GM12878 (cell line): ENCODE measurements around the gene CHMP1B. TPM values are rescaled to one million over a fixed set of nuclear protein-coding genes. Genes with fewer than 3 reads are reported as not detected.

ENCODE experiments used
- ATAC-seq: fragments of 200-7000 bp; cut with Tn5 transposase; 3 replicates; pipeline ENCODE4 v1.9.1; 2020; ENCODE audit warnings: mild to moderate bottlenecking, moderate library complexity
- BruUV-seq: library from RNA; stranded (reverse); fragments of 400-500 nt; replicated peaks from 2 replicates; lab custom pipeline; 2021; lab: Mats Ljungman, UMichigan
- CTCF ChIA-PET: fragments of 300-600 bp; sonication (Branson Sonifier 250); formaldehyde crosslinking; extraction: SDS; loops from one replicate; lab custom pipeline; 2021; ENCODE audit warnings: inconsistent platforms; lab: Yijun Ruan, JAX
- POLR2A ChIA-PET: fragments of 350-600 bp; formaldehyde crosslinking; extraction: SDS; loops from one replicate; lab custom pipeline; 2021; ENCODE audit warnings: inconsistent platforms; lab: Charles Lee
- RAD21 ChIA-PET: fragments of 300-600 bp; sonication (Branson Sonifier 250); formaldehyde crosslinking; loops from one replicate; lab custom pipeline; 2023; ENCODE audit warnings: antibody characterized with exemption; ENCODE audit not compliant: unreplicated experiment; lab: Charles Lee
- SMC1A ChIA-PET: fragments of 300-600 bp; sonication (Branson Sonifier 250); formaldehyde crosslinking; loops from one replicate; lab custom pipeline; 2023; ENCODE audit not compliant: unreplicated experiment, uncharacterized antibody; lab: Charles Lee
- DNase-seq: peaks from one replicate; pipeline ENCODE4 v3.0.0-alpha.2; 2011; ENCODE audit warnings: low read depth, low spot score
- FAIRE-seq: peaks from 3 replicates; lab custom pipeline; 2011; peaks lifted over from hg19 to GRCh38; lab: Jason Lieb, UNC
- H2AFZ ChIP-seq: 2 replicates; pipeline ENCODE4 v1.6.0; 2011; ENCODE audit warnings: low read depth, low read length, control low read depth; ENCODE audit not compliant: control insufficient read depth
- H3K27ac ChIP-seq: 2 replicates; pipeline ENCODE4 v1.5.1; 2011; ENCODE audit warnings: control low read depth; ENCODE audit not compliant: control insufficient read depth, insufficient read depth
- H3K27me3 ChIP-seq, 2 experiments: replicated peaks in 1 of 2; 2 replicates each; pipeline versions ENCODE4 v1.6.0 to v1.6.1; 2011; ENCODE audit warnings: low read length in 1 of 2; ENCODE audit not compliant: control insufficient read depth in 2 of 2, insufficient read depth in 2 of 2
- H3K36me3 ChIP-seq, 2 experiments: 2 replicates each; pipeline ENCODE4 v1.5.1; 2011; ENCODE audit warnings: low read length in 1 of 2; ENCODE audit not compliant: control insufficient read depth in 2 of 2, insufficient read depth in 2 of 2
- H3K4me1 ChIP-seq: 2 replicates; pipeline ENCODE4 v1.6.1; 2011; ENCODE audit warnings: mild to moderate bottlenecking, low read length, moderate library complexity, mixed read lengths; ENCODE audit not compliant: control insufficient read depth, insufficient read depth
- H3K4me2 ChIP-seq: 2 replicates; pipeline ENCODE4 v1.6.0; 2011; ENCODE audit warnings: control low read depth; ENCODE audit not compliant: control insufficient read depth, insufficient read depth
- H3K4me3 ChIP-seq: fragments of 200-600 bp; sonication (generic); 2 replicates; pipeline ENCODE4 v1.5.1; 2016
- H3K79me2 ChIP-seq: 2 replicates; pipeline ENCODE4 v1.6.0; 2011; ENCODE audit warnings: low read length; ENCODE audit not compliant: control insufficient read depth, insufficient read depth
- H3K9ac ChIP-seq: 2 replicates; pipeline ENCODE4 v1.8.0; 2011; ENCODE audit warnings: low read length, control low read depth, mixed read lengths; ENCODE audit not compliant: control insufficient read depth, insufficient read depth
- H3K9me3 ChIP-seq: replicated peaks from 3 replicates; pipeline ENCODE4 v1.5.1; 2011; ENCODE audit warnings: mild to moderate bottlenecking, low read length; ENCODE audit not compliant: control insufficient read depth, insufficient read depth
- H4K20me1 ChIP-seq: 2 replicates; pipeline ENCODE4 v1.6.0; 2011; ENCODE audit not compliant: control insufficient read depth, insufficient read depth
- BACH1 ChIP-seq: fragments of 450-650 bp; IDR thresholded peaks from 2 replicates; pipeline ENCODE4 v1.6.1; 2017; ENCODE audit warnings: mild to moderate bottlenecking, borderline replicate concordance
- CBFB ChIP-seq: IDR thresholded peaks from 2 replicates; pipeline ENCODE4 v1.6.1; 2016; ENCODE audit warnings: antibody characterized with exemption, low read depth
- CBX3 ChIP-seq: fragments of 200-600 bp; sonication (generic); IDR thresholded peaks from 2 replicates; pipeline ENCODE4 v1.6.1; 2016; ENCODE audit warnings: low read depth, borderline replicate concordance
- CEBPB ChIP-seq, 2 experiments: fragments of 150-350 bp in 1 of 2; IDR thresholded peaks; 2 replicates each; pipeline ENCODE4 v1.6.1; 2012 to 2014; ENCODE audit warnings: low read depth in 2 of 2, low read length in 2 of 2, borderline replicate concordance in 1 of 2, inconsistent platforms in 1 of 2
- CREM ChIP-seq: IDR thresholded peaks from 2 replicates; pipeline ENCODE4 v1.6.1; 2014; ENCODE audit warnings: antibody characterized with exemption, low read depth
- FOXK2 ChIP-seq: fragments of 450-650 bp; IDR thresholded peaks from 2 replicates; pipeline ENCODE4 v1.6.1; 2017; ENCODE audit warnings: mild to moderate bottlenecking, moderate library complexity
- HDAC6 ChIP-seq: fragments of 200-600 bp; sonication (generic); IDR thresholded peaks from one replicate; pipeline ENCODE4 v1.8.0; 2017; ENCODE audit warnings: antibody characterized with exemption; ENCODE audit not compliant: unreplicated experiment
- PRDM15 ChIP-seq: fragments of 450-650 bp; formaldehyde crosslinking; IDR thresholded peaks from 2 replicates; pipeline ENCODE4 v1.4.0; 2020; ENCODE audit warnings: mild to moderate bottlenecking, moderate library complexity
- RB1 ChIP-seq: fragments of 450-650 bp; formaldehyde crosslinking; IDR thresholded peaks from 2 replicates; pipeline ENCODE4 v1.6.1; 2017; ENCODE audit warnings: mild to moderate bottlenecking, borderline replicate concordance
- RBBP5 ChIP-seq: fragments of 200-600 bp; sonication (generic); conservative IDR thresholded peaks from 2 replicates; pipeline ENCODE4 v1.6.1; 2016
- RCOR1 ChIP-seq: conservative IDR thresholded peaks from 2 replicates; pipeline ENCODE4 v1.6.1; 2012; ENCODE audit warnings: low read depth, low read length, improper control_type of control experiment
- RFX5 ChIP-seq: IDR thresholded peaks from 2 replicates; pipeline ENCODE4 v1.6.1; 2011; ENCODE audit warnings: low read depth, low read length, improper control_type of control experiment
- SREBF2 ChIP-seq: IDR thresholded peaks from 2 replicates; pipeline ENCODE4 v1.6.1; 2012; ENCODE audit warnings: mild to moderate bottlenecking, low read length
- TBL1XR1 ChIP-seq: IDR thresholded peaks from 2 replicates; pipeline ENCODE4 v1.6.1; 2012; ENCODE audit warnings: low read depth, low read length, improper control_type of control experiment
- WGBS: methylation state at CpG from one replicate; pipeline ENCODE4 v1.1.6; 2016; ENCODE audit warnings: low lambda C conversion rate; ENCODE audit not compliant: insufficient replicate concordance, insufficient coverage; ENCODE audit errors: missing lambda C conversion rate; 5-methylcytosine and 5-hydroxymethylcytosine counted together
- in situ Hi-C: fragments of 300-500 bp; cut with MboI; formaldehyde crosslinking; loops from 9 replicates; pipeline ENCODE4 v1.14.3; 2018; ENCODE audit warnings: mixed read lengths
- intact Hi-C: fragments of 100-400 bp; cut with micrococcal nuclease; formaldehyde crosslinking; loops from one replicate; pipeline ENCODE4 v1.14.2; 2022; ENCODE audit not compliant: unreplicated experiment
- polyA plus RNA-seq, 11 experiments: library from polyadenylated mRNA; depleted of rRNA in 4 of 11; unstranded in 6 of 11; stranded (reverse) in 5 of 11; fragments of >200 nt; fragmentation: Nextera tagmentation in 4 of 11; fragmentation: Illumina TruSeq in 1 of 11; extraction: Ambion mirVana in 4 of 11; extraction: Trizol in 1 of 11; gene quantifications; 1 replicate in 1 of 11; 2 replicates in 10 of 11; pipeline versions ENCODE4 v1.2.1 to v1.2.3, GENCODE V29; 2011 to 2016; ENCODE audit warnings: inconsistent platforms in 2 of 11, missing spikeins in 2 of 11, low read depth in 1 of 11
- total RNA-seq, 4 experiments: library from RNA; depleted of rRNA in 3 of 4; stranded (reverse); fragments of >200 nt in 3 of 4; fragmentation: Illumina TruSeq in 1 of 4; extraction: Trizol in 1 of 4; gene quantifications; 2 replicates each; pipeline versions ENCODE4 v1.2.1 to v1.2.3, GENCODE V29; 2013 to 2021
- TF ChIP-seq, protein P1 (sequence below): fragments of 450-650 bp; IDR thresholded peaks from 2 replicates; pipeline ENCODE4 v1.6.1; 2016; ENCODE audit warnings: mild to moderate bottlenecking
- TF ChIP-seq, protein P2 (sequence below), 3 experiments: IDR thresholded peaks in 2 of 3; conservative IDR thresholded peaks in 1 of 3; 2 replicates each; pipeline ENCODE4 v1.5.1; 2011; ENCODE audit warnings: low read depth in 3 of 3, low read length in 3 of 3, mild to moderate bottlenecking in 3 of 3, control low read depth in 2 of 3, moderate library complexity in 2 of 3, inconsistent platforms in 1 of 3, mixed read lengths in 1 of 3; ENCODE audit not compliant: control insufficient read depth in 2 of 3, insufficient read depth in 1 of 3; ENCODE audit errors: extremely low read depth in 1 of 3

The CHMP1B gene
- total and polyA plus RNA-seq, 10 of the 15 experiments (the other 5 are each of a cell fraction or from before 2014, with no cell fraction given): 8.5 to 24.0 (median 18.6) TPM

- no peak for TF ChIP-seq BACH1
Measured at GRCh38 chr18:11885278-11885947, 34.2 kb downstream of the CHMP1B start (continued).

- H3K4me1 ChIP-seq: peaks cover 19% of the 10 kb centered on the region
- ATAC-seq (no peak), FAIRE-seq (no peak), DNase-seq (no peak)
- no peak overlapping the region for H3K4me2 ChIP-seq
- ChIA-PET POLR2A (no interaction called here), SMC1A (interaction anchor here (1.2 kb wide), 2 partner anchors 20 to 36 kb away, joined by 3 to 4 read pairs; no protein-coding TSS in a partner anchor), CTCF (interaction anchor here (1.8 kb wide), 1 partner anchor 12 kb away, joined by 4 read pairs; no protein-coding TSS in a partner anchor), RAD21 (no interaction called here)
- no peaks in the 10 kb centered on the region for H3K27me3 ChIP-seq
- peaks cover 6 to 9% of the 10 kb centered on the region in 2 experiments; a peak in 2 of 4 replicates for H3K36me3 ChIP-seq
- H3K79me2 ChIP-seq: no peaks in the 10 kb centered on the region
- in situ Hi-C loops (no loop called here), intact Hi-C loops (no loop called here)
- H3K9me3 ChIP-seq: no peaks in the 10 kb centered on the region
- H2AFZ ChIP-seq: no peak overlapping the region
- no peaks in the 10 kb centered on the region for H4K20me1 ChIP-seq
- WGBS: 97% methylated on average over 19 of the region's 19 CpGs
- H3K4me3 ChIP-seq: no peak overlapping the region
- no peak overlapping the region for H3K27ac ChIP-seq
- no TSS peak for BruUV-seq
- no peak overlapping the region for H3K9ac ChIP-seq
- TF ChIP-seq RB1: no peak
- no peak for TF ChIP-seq RCOR1
- no peak for TF ChIP-seq RBBP5
- no peak for TF ChIP-seq HDAC6
- no peak for TF ChIP-seq RFX5
- TF ChIP-seq, protein P1, sequence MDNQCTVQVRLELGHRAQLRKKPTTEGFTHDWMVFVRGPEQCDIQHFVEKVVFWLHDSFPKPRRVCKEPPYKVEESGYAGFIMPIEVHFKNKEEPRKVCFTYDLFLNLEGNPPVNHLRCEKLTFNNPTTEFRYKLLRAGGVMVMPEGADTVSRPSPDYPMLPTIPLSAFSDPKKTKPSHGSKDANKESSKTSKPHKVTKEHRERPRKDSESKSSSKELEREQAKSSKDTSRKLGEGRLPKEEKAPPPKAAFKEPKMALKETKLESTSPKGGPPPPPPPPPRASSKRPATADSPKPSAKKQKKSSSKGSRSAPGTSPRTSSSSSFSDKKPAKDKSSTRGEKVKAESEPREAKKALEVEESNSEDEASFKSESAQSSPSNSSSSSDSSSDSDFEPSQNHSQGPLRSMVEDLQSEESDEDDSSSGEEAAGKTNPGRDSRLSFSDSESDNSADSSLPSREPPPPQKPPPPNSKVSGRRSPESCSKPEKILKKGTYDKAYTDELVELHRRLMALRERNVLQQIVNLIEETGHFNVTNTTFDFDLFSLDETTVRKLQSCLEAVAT: no peak
- TF ChIP-seq SREBF2: no peak
- no peak for TF ChIP-seq CREM
- TF ChIP-seq PRDM15 (CRISPR knock-in tag): no peak
- TF ChIP-seq CBFB: no peak
- no peak for TF ChIP-seq CBX3
- TF ChIP-seq CEBPB (IDR thresholded peaks at IDR 0.05; ENCODE audit: borderline replicate concordance in 1 of 2, low read depth in 2 of 2, low read length in 2 of 2): no peak
- TF ChIP-seq TBL1XR1: no peak
- no peak for TF ChIP-seq FOXK2
- TF ChIP-seq, protein P2, sequence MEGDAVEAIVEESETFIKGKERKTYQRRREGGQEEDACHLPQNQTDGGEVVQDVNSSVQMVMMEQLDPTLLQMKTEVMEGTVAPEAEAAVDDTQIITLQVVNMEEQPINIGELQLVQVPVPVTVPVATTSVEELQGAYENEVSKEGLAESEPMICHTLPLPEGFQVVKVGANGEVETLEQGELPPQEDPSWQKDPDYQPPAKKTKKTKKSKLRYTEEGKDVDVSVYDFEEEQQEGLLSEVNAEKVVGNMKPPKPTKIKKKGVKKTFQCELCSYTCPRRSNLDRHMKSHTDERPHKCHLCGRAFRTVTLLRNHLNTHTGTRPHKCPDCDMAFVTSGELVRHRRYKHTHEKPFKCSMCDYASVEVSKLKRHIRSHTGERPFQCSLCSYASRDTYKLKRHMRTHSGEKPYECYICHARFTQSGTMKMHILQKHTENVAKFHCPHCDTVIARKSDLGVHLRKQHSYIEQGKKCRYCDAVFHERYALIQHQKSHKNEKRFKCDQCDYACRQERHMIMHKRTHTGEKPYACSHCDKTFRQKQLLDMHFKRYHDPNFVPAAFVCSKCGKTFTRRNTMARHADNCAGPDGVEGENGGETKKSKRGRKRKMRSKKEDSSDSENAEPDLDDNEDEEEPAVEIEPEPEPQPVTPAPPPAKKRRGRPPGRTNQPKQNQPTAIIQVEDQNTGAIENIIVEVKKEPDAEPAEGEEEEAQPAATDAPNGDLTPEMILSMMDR (IDR thresholded peaks at IDR 0.05 in 2 of 3, conservative IDR thresholded peaks at IDR 0.05 in 1 of 3; ENCODE audit: control insufficient read depth in 2 of 3, extremely low read depth in 1 of 3, insufficient read depth in 1 of 3, low read depth in 3 of 3, low read length in 3 of 3): no peak
Measured at GRCh38 chr18:11886577-11887110, 35.4 kb downstream of the CHMP1B start.
